GM12878 (cell line): ENCODE results near the gene YBX3. TPM values are rescaled to one million over a fixed set of nuclear protein-coding genes. Genes with fewer than 3 reads are reported as not detected.

ENCODE experiments used
- ASH2L ChIP-seq: fragments of 300-600, 200-600 bp; sonication (generic); IDR thresholded peaks from 2 replicates; pipeline ENCODE4 v1.6.1; 2017; ENCODE audit warnings: low read depth, mild to moderate bottlenecking, borderline replicate concordance
- BACH1 ChIP-seq: fragments of 450-650 bp; IDR thresholded peaks from 2 replicates; pipeline ENCODE4 v1.6.1; 2017; ENCODE audit warnings: mild to moderate bottlenecking, borderline replicate concordance
- CEBPZ ChIP-seq: fragments of 150-350 bp; IDR thresholded peaks from 2 replicates; pipeline ENCODE4 v1.6.1; 2016; ENCODE audit warnings: low read depth, low read length
- FOS ChIP-seq: IDR thresholded peaks from 3 replicates; pipeline ENCODE4 v1.6.1; 2011; ENCODE audit warnings: borderline replicate concordance; ENCODE audit not compliant: insufficient read length; ENCODE audit errors: extremely low read depth
- FOXM1 ChIP-seq: IDR thresholded peaks from 2 replicates; pipeline ENCODE4 v1.6.1; 2012; ENCODE audit warnings: low read depth, mild to moderate bottlenecking, inconsistent platforms, low read length, moderate library complexity
- HDGF ChIP-seq: fragments of 450-650 bp; IDR thresholded peaks from 2 replicates; pipeline ENCODE4 v1.6.1; 2016; ENCODE audit warnings: antibody characterized with exemption
- IRF3 ChIP-seq: fragments of 450-650 bp; IDR thresholded peaks from 2 replicates; pipeline ENCODE4 v1.6.1; 2014; ENCODE audit warnings: mild to moderate bottlenecking
- KLF5 ChIP-seq: fragments of 450-650 bp; IDR thresholded peaks from 2 replicates; pipeline ENCODE4 v1.6.1; 2014; ENCODE audit warnings: mild to moderate bottlenecking; ENCODE audit not compliant: partially characterized antibody
- MEF2A ChIP-seq: IDR thresholded peaks from 2 replicates; pipeline ENCODE4 v1.6.1; 2011; ENCODE audit warnings: low read depth, mild to moderate bottlenecking, low read length, moderate library complexity; ENCODE audit not compliant: insufficient read depth
- MLLT1 ChIP-seq: fragments of 450-650 bp; IDR thresholded peaks from 2 replicates; pipeline ENCODE4 v1.6.1; 2016; ENCODE audit warnings: mild to moderate bottlenecking
- POLR2A ChIP-seq: IDR thresholded peaks from 2 replicates; pipeline ENCODE4 v1.6.1; 2011; ENCODE audit warnings: low read depth, mild to moderate bottlenecking, low read length
- RFX5 ChIP-seq: IDR thresholded peaks from 2 replicates; pipeline ENCODE4 v1.6.1; 2011; ENCODE audit warnings: low read depth, low read length, improper control_type of control experiment
- SIN3A ChIP-seq: IDR thresholded peaks from 2 replicates; pipeline ENCODE4 v1.6.1; 2012; ENCODE audit warnings: low read depth, low read length, improper control_type of control experiment
- SIX5 ChIP-seq: IDR thresholded peaks from 2 replicates; pipeline ENCODE4 v1.6.1; 2011; ENCODE audit warnings: mild to moderate bottlenecking, low read depth, low read length, moderate library complexity; ENCODE audit not compliant: severe bottlenecking
- STAT1 ChIP-seq: fragments of 450-650 bp; conservative IDR thresholded peaks from 2 replicates; pipeline ENCODE4 v1.6.1; 2014; ENCODE audit warnings: antibody characterized with exemption, mild to moderate bottlenecking
- TARDBP ChIP-seq: IDR thresholded peaks from 2 replicates; pipeline ENCODE4 v1.6.1; 2016; ENCODE audit warnings: borderline replicate concordance
- TCF12 ChIP-seq: IDR thresholded peaks from 2 replicates; pipeline ENCODE4 v1.6.1; 2011; ENCODE audit warnings: low read depth, mild to moderate bottlenecking, low read length
- TCF3 ChIP-seq: IDR thresholded peaks from 2 replicates; pipeline ENCODE4 v1.6.1; 2012; ENCODE audit warnings: low read depth, mild to moderate bottlenecking, low read length, borderline replicate concordance; ENCODE audit not compliant: insufficient read depth
- ZBTB33 ChIP-seq: fragments of 450-650 bp; IDR thresholded peaks from 2 replicates; pipeline ENCODE4 v1.6.1; 2017; ENCODE audit warnings: mild to moderate bottlenecking
- ZNF207 ChIP-seq: fragments of 450-650 bp; IDR thresholded peaks from 2 replicates; pipeline ENCODE4 v1.6.1; 2014; ENCODE audit warnings: antibody characterized with exemption, mild to moderate bottlenecking, borderline replicate concordance
- ZSCAN29 ChIP-seq: fragments of 450-650 bp; IDR thresholded peaks from 2 replicates; pipeline ENCODE4 v1.6.1; 2017; ENCODE audit warnings: mild to moderate bottlenecking, moderate library complexity
- polyA plus RNA-seq, 11 experiments: library from polyadenylated mRNA; depleted of rRNA in 4 of 11; unstranded in 6 of 11; stranded (reverse) in 5 of 11; fragments of >200 nt; fragmentation: Nextera tagmentation in 4 of 11; fragmentation: Illumina TruSeq in 1 of 11; extraction: Ambion mirVana in 4 of 11; extraction: Trizol in 1 of 11; gene quantifications; 1 replicate in 1 of 11; 2 replicates in 10 of 11; pipeline versions ENCODE4 v1.2.1 to v1.2.3, GENCODE V29; 2011 to 2016; ENCODE audit warnings: inconsistent platforms in 2 of 11, missing spikeins in 2 of 11, low read depth in 1 of 11
- total RNA-seq, 4 experiments: library from RNA; depleted of rRNA in 3 of 4; stranded (reverse); fragments of >200 nt in 3 of 4; fragmentation: Illumina TruSeq in 1 of 4; extraction: Trizol in 1 of 4; gene quantifications; 2 replicates each; pipeline versions ENCODE4 v1.2.1 to v1.2.3, GENCODE V29; 2013 to 2021

Gene YBX3
- total and polyA plus RNA-seq, 10 of the 15 experiments (the other 5 are each of a cell fraction or from before 2014, with no cell fraction given) = 25.9 to 221 (median 111) TPM

- TF ChIP-seq CEBPZ (no peak), FOS (no peak), MLLT1 (no peak), MEF2A (0 out of 2 replicates have a peak, but pooled peaks have one; percentile 34), ZSCAN29 (peak; percentile 87; the same call in 1 of the 2 replicates), TCF3 (no peak), KLF5 (no peak), POLR2A (no peak), SIX5 (no peak), ZNF207 (no peak), STAT1 (no peak), FOXM1 (peak; percentile 60; the same call in 1 of the 2 replicates), TARDBP (no peak), SIN3A (no peak), RFX5 (peak; percentile 48; the same call in 1 of the 2 replicates), HDGF (no peak), ZBTB33 (no peak), TCF12 (no peak), BACH1 (no peak), IRF3 (no peak), ASH2L (no peak)
These were observed 26.7 kb upstream of the YBX3 start (continued) for GRCh38 chr12:10749700-10750384.
